IPS-20b (cell line): ENCODE data around the gene OR51B5.

Experiments
- H3K27ac ChIP-seq: one replicate; pipeline ENCODE4 v1.5.1; 2013; ENCODE audit warnings: low read length
- H3K27me3 ChIP-seq: 2 replicates; pipeline ENCODE4 v1.6.1; 2013; ENCODE audit warnings: mild to moderate bottlenecking, low read length, inconsistent platforms; ENCODE audit not compliant: insufficient read depth
- H3K36me3 ChIP-seq: 2 replicates; pipeline ENCODE4 v1.6.1; 2013; ENCODE audit warnings: low read depth, mild to moderate bottlenecking, inconsistent platforms, low read length, moderate library complexity; ENCODE audit not compliant: insufficient read depth
- H3K4me1 ChIP-seq: 2 replicates; pipeline ENCODE4 v1.6.1; 2013; ENCODE audit warnings: mild to moderate bottlenecking, control low read depth, inconsistent platforms, low read length, moderate library complexity; ENCODE audit not compliant: insufficient read depth
- H3K4me3 ChIP-seq: 2 replicates; pipeline ENCODE4 v1.5.1; 2013; ENCODE audit warnings: mild to moderate bottlenecking, low read length, inconsistent platforms
- H3K9ac ChIP-seq: 2 replicates; pipeline ENCODE4 v1.6.1; 2013; ENCODE audit warnings: low read depth, mild to moderate bottlenecking, inconsistent platforms, low read length, moderate library complexity
- H3K9me3 ChIP-seq: 2 replicates; pipeline ENCODE4 v1.6.1; 2013; ENCODE audit warnings: mild to moderate bottlenecking, low read depth, low read length, inconsistent platforms; ENCODE audit not compliant: insufficient read depth

The OR51B5 gene

GRCh38 chr11:5293028-5293427 is 50.3 kb downstream of the OR51B5 start:
- Histone ChIP-seq H3K9me3 (no peaks in the 10 kb centered on the region), H3K27ac (no peak overlapping the region), H3K4me3 (no peak overlapping the region), H3K4me1 (no peaks in the 10 kb centered on the region), H3K27me3 (no peaks in the 10 kb centered on the region), H3K36me3 (no peaks in the 10 kb centered on the region), H3K9ac (no peak overlapping the region)
